Measurements from ENCODE around the gene CTNND2.

DNA sequence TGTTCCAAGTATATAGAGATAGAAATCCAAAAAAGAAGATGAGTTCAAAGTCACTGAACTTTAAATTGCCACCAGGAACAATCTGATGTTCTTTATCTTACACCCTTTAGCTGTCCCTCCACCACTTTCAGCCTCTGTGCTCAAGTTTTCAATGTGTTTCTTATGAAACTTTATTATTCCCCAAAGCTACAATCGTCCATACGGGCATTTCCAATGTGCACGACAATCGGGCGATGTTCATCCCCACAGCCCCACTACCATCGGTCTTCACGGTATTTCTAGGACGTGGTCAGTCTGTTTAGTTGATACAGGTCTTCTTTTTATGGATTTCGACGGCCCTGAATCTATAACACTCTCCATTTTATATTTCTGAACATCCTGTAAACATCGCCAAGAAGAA is 904.5 kb downstream of the CTNND2 start:
- TF ChIP-seq, protein P1, sequence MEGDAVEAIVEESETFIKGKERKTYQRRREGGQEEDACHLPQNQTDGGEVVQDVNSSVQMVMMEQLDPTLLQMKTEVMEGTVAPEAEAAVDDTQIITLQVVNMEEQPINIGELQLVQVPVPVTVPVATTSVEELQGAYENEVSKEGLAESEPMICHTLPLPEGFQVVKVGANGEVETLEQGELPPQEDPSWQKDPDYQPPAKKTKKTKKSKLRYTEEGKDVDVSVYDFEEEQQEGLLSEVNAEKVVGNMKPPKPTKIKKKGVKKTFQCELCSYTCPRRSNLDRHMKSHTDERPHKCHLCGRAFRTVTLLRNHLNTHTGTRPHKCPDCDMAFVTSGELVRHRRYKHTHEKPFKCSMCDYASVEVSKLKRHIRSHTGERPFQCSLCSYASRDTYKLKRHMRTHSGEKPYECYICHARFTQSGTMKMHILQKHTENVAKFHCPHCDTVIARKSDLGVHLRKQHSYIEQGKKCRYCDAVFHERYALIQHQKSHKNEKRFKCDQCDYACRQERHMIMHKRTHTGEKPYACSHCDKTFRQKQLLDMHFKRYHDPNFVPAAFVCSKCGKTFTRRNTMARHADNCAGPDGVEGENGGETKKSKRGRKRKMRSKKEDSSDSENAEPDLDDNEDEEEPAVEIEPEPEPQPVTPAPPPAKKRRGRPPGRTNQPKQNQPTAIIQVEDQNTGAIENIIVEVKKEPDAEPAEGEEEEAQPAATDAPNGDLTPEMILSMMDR (IDR thresholded peaks at IDR 0.05; ENCODE audit: poor library complexity, severe bottlenecking) = no peak
- TF ChIP-seq EZH2 (IDR thresholded peaks at IDR 0.05; ENCODE audit: borderline replicate concordance, insufficient read depth, low read length, poor library complexity, severe bottlenecking) (no peak), POLR2AphosphoS5 (IDR thresholded peaks at IDR 0.05) (no peak), TAF1 (IDR thresholded peaks at IDR 0.05; ENCODE audit: low read depth) (no peak), EP300 (conservative IDR thresholded peaks at IDR 0.05; ENCODE audit: poor library complexity, severe bottlenecking) (no peak), MXI1 (conservative IDR thresholded peaks at IDR 0.05; ENCODE audit: poor library complexity, severe bottlenecking) (no peak)
